HAP-1 (cell line): ENCODE data around the gene RUFY3.
A peak's percentile ranks its signal among the peaks of the same experiment; 100 is the strongest.
"Not testable (repeated sequence)": the region's sequence is repeated elsewhere in the genome, so short reads cannot be mapped to it uniquely, and the experiment has no call there.

Source experiments
- DNase-seq, 2 experiments: peaks; one replicate each; pipeline ENCODE4 v3.0.0-alpha.2; 2016 to 2020; ENCODE audit warnings: low spot score in 2 of 2
- H3K27me3 ChIP-seq: fragments of 250-450 bp; sonication (Bioruptor Pico); 2 replicates; pipeline ENCODE4 v1.5.1; 2020; ENCODE audit warnings: low read depth, mild to moderate bottlenecking, moderate library complexity
- H3K36me3 ChIP-seq: fragments of 250-450 bp; sonication (Bioruptor Pico); replicated peaks from 2 replicates; pipeline ENCODE4 v1.5.1; 2020; ENCODE audit warnings: mild to moderate bottlenecking
- H3K4me1 ChIP-seq: fragments of 250-450 bp; sonication (Bioruptor Pico); 2 replicates; pipeline ENCODE4 v1.5.1; 2020; ENCODE audit warnings: mild to moderate bottlenecking
- H3K4me3 ChIP-seq: fragments of 250-450 bp; sonication (Bioruptor Pico); 2 replicates; pipeline ENCODE4 v1.5.1; 2020; ENCODE audit warnings: mild to moderate bottlenecking, moderate library complexity
- H3K9me3 ChIP-seq: fragments of 250-450 bp; sonication (Bioruptor Pico); 2 replicates; pipeline ENCODE4 v1.5.1; 2020; ENCODE audit warnings: mild to moderate bottlenecking, moderate library complexity
- in situ Hi-C: fragments of 300-500 bp; cut with MboI; formaldehyde crosslinking; loops from 3 replicates; pipeline ENCODE4 v1.14.3; 2020; ENCODE audit warnings: low sequenced_read_pairs, inconsistent platforms, mixed read lengths

Gene RUFY3

DNA sequence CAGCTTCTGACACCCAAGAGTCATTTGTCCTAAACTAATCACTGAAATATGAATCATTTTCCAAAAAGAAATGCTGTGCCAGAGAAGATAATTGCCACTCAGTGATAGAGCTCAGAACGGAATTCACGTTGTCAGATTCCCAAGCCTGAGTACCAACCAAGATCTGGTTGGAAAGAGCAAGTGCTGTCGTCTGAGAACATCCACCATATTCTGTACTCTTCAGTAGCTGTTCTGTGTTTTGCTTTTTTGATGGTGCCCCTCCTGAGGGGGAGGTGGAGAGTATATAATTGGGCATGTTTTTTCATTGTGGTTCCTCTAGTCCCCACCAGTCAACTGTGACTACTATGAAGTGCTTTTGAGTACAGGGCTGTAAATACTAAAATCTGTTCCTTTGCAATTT lies 13.2 kb downstream of the RUFY3 start:
- no peaks in the 10 kb centered on the region for H3K36me3 ChIP-seq
- no peaks in the 10 kb centered on the region for H3K9me3 ChIP-seq
- H3K27me3 ChIP-seq: no peaks in the 10 kb centered on the region
- in situ Hi-C loops: no loop called here
- no peak overlapping the region; the same call in 1 of the 2 replicates for H3K4me3 ChIP-seq
- peaks cover 21% of the 10 kb centered on the region for H3K4me1 ChIP-seq
- DNase-seq: no peak

GRCh38 chr4:70735915-70736314 lies 14.2 kb downstream of the RUFY3 start:
- H3K4me3 ChIP-seq, in situ Hi-C loops, H3K9me3 ChIP-seq, H3K27me3 ChIP-seq, H3K36me3 ChIP-seq: not testable (repeated sequence)
- peak in 1 of 2 experiments; percentile 61 for DNase-seq
- peaks cover 30% of the 10 kb centered on the region for H3K4me1 ChIP-seq

DNA sequence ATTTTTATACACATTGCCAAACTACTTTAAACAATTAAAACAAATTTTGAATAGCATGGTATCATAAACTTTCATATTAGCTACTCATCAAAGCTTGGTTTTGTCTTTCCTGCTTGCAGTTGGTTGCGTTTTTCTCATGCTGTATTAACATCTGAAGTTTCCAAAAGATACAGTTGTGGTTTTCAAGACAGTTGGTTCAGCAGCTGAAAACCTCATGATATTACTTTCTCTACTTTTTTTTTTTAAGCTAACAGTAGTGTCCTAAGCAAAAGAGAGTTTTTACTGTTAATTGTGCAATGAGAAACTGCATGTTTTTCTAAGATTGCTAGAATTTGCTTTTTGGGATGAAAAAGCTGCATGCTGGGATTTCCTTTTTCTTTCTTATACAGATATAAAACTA lies 15.2 kb downstream of the RUFY3 start:
- no peaks in the 10 kb centered on the region for H3K36me3 ChIP-seq
- no peaks in the 10 kb centered on the region for H3K27me3 ChIP-seq
- no peaks in the 10 kb centered on the region for H3K9me3 ChIP-seq
- no peak overlapping the region for H3K4me3 ChIP-seq
- H3K4me1 ChIP-seq: peaks cover 40% of the 10 kb centered on the region
- no peak for DNase-seq
- in situ Hi-C loops: no loop called here

GRCh38 chr4:70737409-70737808 lies 15.6 kb downstream of the RUFY3 start:
- Histone ChIP-seq H3K36me3 (no peaks in the 10 kb centered on the region), H3K4me3 (no peak overlapping the region), H3K27me3 (no peaks in the 10 kb centered on the region), H3K4me1 (peaks cover 42% of the 10 kb centered on the region), H3K9me3 (no peaks in the 10 kb centered on the region)
- DNase-seq: no peak
- in situ Hi-C loops: no loop called here

DNA sequence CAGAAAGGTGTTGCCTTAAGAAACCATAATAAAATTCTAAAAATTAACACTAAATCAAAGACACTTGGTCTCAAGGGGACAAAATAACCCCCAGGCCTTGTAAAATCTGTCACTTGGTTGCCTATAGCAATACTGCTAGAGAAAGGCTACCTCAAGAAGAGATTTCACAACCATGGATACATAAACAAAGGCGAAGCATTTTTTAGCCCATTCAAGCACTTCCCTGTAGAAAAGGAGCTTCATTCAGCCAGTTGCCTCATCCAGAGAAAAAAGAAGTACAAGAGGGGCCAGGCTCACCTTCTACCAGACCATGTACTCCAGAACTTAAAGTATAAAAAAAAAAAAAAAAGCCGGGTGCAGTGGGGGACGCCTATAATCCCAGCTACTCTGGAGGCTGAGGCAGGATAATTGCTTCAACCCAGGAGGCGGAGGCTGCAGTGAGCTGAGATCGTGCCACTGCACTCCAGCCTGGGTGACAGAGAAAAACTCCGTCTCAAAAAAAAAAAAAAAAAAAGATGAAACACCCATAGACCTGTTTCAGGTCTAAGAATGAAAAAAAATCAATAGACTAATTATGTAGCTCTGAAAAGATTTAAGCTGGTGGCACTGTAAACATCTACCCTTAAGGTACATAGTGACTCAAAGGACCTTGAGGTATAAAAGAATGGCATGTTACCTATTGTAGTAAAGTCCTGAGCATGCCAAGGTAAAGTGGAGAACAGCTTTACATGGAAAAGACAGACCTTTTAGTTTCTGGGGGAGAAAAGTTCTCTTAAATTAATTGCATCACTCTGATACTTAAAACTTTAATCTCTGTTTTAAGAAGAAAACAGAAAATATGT lies 18.0 kb downstream of the RUFY3 start:
- peak; percentile 45 to 85 for DNase-seq

DNA sequence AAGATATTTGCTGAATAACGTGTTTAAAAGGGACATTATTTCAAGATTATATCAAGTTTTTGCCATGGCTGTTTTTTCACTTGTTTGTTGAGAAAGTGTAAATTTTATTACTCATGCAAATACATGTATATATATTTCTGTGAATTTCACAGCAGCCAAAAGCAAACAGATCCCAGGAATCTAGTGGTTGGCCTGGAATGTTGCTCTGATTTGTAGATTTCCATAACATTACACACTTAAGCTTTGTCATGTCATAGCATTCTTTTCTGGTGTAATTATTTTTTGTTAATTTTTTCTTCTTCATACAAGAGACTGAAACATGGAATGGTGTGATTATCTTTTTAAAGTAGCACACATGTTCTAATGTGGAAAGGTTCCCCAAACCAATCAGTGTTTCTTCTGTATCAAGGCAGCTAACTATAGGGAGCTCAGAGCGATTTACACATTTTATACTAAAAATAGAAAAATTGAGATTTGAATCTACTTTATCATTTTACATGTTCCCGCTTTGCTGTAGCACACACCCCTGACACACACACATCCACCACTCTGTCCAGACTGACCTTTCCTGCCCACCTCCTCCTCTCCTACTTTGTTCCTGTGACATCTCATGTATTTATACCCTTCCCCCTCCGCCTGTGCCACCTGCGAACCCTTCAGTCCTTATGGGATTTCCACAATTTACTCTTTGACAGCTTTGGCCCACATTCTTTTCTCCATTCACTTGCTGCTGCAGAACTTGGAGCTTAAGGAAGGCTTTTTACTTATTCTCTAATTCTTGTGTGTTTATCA lies 20.3 kb downstream of the RUFY3 start:
- in situ Hi-C loops: no loop called here
- Histone ChIP-seq H3K9me3 (no peaks in the 10 kb centered on the region), H3K27me3 (no peaks in the 10 kb centered on the region), H3K36me3 (no peaks in the 10 kb centered on the region), H3K4me3 (no peak overlapping the region), H3K4me1 (peaks cover 29% of the 10 kb centered on the region)
- DNase-seq: no peak

More for the DNA sequence above, 18.0 kb downstream of the RUFY3 start:
- Histone ChIP-seq H3K4me1 (peaks cover 30% of the 10 kb centered on the region), H3K27me3 (no peaks in the 10 kb centered on the region), H3K9me3 (no peaks in the 10 kb centered on the region), H3K36me3 (no peaks in the 10 kb centered on the region), H3K4me3 (no peak overlapping the region)
- in situ Hi-C loops: no loop called here

- Histone ChIP-seq H3K36me3 (no peaks in the 10 kb centered on the region), H3K4me1 (peaks cover 29% of the 10 kb centered on the region), H3K4me3 (no peak overlapping the region), H3K9me3 (no peaks in the 10 kb centered on the region), H3K27me3 (no peaks in the 10 kb centered on the region)
- no peak for DNase-seq
- in situ Hi-C loops: no loop called here
Measured at GRCh38 chr4:70743731-70744130, 22.0 kb downstream of the RUFY3 start.

DNA sequence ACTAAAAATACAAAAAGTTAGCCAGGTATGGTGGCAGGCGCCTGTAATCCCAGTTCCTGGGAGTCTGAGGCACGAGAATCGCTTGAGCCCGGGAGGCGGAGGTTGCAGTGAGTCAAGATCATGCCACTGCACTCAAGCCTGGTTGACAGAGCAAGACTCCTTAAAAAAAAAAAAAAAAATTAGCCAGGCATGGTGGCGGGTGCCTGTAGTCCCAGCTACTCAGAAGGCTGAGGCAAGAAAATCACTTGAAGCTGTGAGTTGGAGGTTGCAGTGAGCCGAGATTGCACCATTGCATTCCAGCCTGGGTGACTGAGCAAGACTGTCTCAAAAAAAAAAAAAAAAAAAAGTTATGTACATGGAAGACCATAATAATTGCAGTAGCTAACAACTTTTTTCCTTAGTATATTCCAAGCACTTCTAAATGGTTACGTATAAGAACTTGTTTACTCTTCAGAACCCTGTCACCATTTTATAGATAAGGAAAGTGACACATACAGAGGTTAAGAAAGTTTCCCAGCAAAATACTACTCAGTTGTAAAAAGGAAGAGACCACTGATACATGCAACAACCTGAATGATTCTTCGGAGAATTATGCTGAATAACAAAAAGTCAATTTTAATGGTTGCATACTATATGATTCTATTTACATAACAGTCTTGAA lies 24.5 kb downstream of the RUFY3 start:
- in situ Hi-C loops: no loop called here
- Histone ChIP-seq H3K27me3 (no peaks in the 10 kb centered on the region), H3K36me3 (no peaks in the 10 kb centered on the region), H3K9me3 (no peaks in the 10 kb centered on the region), H3K4me3 (no peak overlapping the region), H3K4me1 (peaks cover 8% of the 10 kb centered on the region)
- DNase-seq: no peak

DNA sequence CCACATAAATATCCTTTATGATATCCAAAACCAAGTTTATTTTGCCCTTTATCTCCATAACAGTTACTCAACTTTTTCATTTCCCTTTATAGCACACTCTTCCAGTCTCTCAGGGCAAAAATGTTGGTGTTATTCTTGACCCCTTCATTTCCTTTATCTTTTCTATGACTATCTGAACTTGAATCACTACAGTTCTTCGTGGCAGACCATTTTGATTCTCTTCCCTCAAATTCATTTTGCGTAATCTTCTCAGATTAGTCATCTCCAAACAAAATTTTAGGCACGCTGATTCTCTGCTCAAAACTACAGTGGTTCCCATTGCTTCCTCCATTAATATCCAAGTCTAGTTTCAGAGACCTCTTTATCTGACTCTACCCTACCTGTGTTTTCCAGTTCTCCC lies 26.1 kb downstream of the RUFY3 start:
- Histone ChIP-seq H3K4me3 (no peak overlapping the region), H3K9me3 (no peaks in the 10 kb centered on the region), H3K36me3 (no peaks in the 10 kb centered on the region), H3K27me3 (no peaks in the 10 kb centered on the region), H3K4me1 (no peaks in the 10 kb centered on the region)
- DNase-seq: no peak
- in situ Hi-C loops: no loop called here

DNA sequence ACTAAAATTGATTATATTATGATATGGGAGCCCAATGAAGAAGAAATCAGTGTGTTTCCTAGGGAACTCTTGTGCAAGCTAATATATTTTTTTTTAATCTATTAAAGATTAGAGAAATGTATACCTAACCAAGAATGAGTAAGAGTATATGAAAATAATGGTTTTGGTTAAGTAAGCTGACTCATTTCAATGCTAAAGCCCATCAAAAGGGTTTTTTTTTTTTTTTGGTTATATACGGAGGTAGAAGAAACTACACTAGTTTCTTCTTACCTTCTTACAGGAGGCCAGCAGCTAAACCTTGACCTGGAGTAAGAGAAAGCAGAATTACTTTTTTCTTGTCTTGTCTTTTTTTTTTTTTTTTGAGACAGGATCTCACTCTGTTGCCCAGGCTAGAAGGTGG lies 27.5 kb downstream of the RUFY3 start:
- in situ Hi-C loops: no loop called here
- H3K27me3 ChIP-seq: no peaks in the 10 kb centered on the region
- H3K9me3 ChIP-seq: no peaks in the 10 kb centered on the region
- H3K36me3 ChIP-seq: no peaks in the 10 kb centered on the region
- no peak for DNase-seq
- H3K4me3 ChIP-seq: no peak overlapping the region
- H3K4me1 ChIP-seq: no peaks in the 10 kb centered on the region

DNA sequence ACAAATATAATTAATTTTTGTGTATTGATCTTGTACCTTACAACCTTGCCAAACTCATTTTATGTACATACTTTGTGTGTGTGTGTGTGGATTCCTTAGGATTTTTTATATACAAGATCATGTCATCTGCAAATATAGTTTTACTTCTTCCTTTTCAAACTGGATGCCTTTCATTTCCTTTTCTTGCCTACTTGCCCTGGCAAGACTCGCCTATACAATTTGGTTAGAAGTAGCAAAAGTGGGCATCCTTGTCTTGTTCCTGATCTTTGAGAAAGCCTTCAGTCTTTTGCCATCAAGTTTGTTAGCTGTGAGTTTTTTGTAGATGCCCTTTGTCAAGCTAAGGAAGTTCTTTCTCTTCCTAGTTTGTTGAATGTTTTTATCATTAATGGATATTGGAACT lies 30.5 kb downstream of the RUFY3 start:
- in situ Hi-C loops: no loop called here

DNA sequence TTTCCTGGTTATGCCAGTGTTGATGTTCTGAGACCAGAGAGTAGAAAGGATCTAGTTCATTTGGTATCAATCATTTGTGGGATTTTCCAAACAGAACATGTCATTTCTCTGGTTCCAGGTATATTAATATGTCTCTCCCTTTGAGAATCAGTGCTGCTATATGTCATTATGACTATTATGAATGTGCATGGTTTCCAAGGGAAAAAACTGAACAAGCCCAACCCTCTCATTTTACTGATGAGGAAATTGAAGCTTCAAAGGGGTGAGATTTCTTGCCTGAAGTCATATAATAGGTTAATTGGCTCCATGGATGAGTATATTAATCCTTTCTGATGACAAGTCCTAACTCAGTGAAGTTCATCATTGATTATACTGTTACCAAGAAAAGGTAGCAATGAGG lies 31.9 kb downstream of the RUFY3 start:
- no peaks in the 10 kb centered on the region for H3K27me3 ChIP-seq
- H3K4me1 ChIP-seq: no peaks in the 10 kb centered on the region
- no peaks in the 10 kb centered on the region for H3K9me3 ChIP-seq
- H3K4me3 ChIP-seq: no peak overlapping the region
- in situ Hi-C loops: no loop called here
- DNase-seq: no peak
- no peaks in the 10 kb centered on the region for H3K36me3 ChIP-seq

More for the DNA sequence above, 30.5 kb downstream of the RUFY3 start:
- DNase-seq: no peak
- Histone ChIP-seq H3K27me3 (no peaks in the 10 kb centered on the region), H3K36me3 (no peaks in the 10 kb centered on the region), H3K4me3 (no peak overlapping the region), H3K4me1 (no peaks in the 10 kb centered on the region), H3K9me3 (no peaks in the 10 kb centered on the region)

GRCh38 chr4:70754470-70754869 lies 32.7 kb downstream of the RUFY3 start:
- no peaks in the 10 kb centered on the region for H3K27me3 ChIP-seq
- H3K36me3 ChIP-seq: no peaks in the 10 kb centered on the region
- no peak overlapping the region for H3K4me3 ChIP-seq
- in situ Hi-C loops: no loop called here
- no peaks in the 10 kb centered on the region for H3K4me1 ChIP-seq
- no peak for DNase-seq
- no peaks in the 10 kb centered on the region for H3K9me3 ChIP-seq
